Neural progenitor cell (in vitro differentiated cells): ENCODE results near the gene SKAP2. TPM values are rescaled to one million over a fixed set of nuclear protein-coding genes. Genes with fewer than 3 reads are reported as not detected.
"Not testable (repeated sequence)": the region's sequence is repeated elsewhere in the genome, so short reads cannot be mapped to it uniquely, and the experiment has no call there.

Experiments used
- DNase-seq: peaks from one replicate; pipeline ENCODE4 v3.0.0-alpha.2; 2016; ENCODE audit warnings: low spot score
- H2AFZ ChIP-seq: fragments of 200-600 bp; sonication (generic); replicated peaks from 2 replicates; pipeline ENCODE4 v1.6.1; 2016; ENCODE audit warnings: antibody characterized with exemption
- H3F3A ChIP-seq: fragments of 200-600 bp; sonication (generic); 2 replicates; pipeline ENCODE4 v1.6.1; 2016; ENCODE audit warnings: antibody characterized with exemption, low read depth
- H3K27ac ChIP-seq: fragments of 200-600 bp; sonication (generic); 2 replicates; pipeline ENCODE4 v1.5.1; 2016; ENCODE audit warnings: mild to moderate bottlenecking
- H3K27me3 ChIP-seq: fragments of 200-600 bp; sonication (generic); 2 replicates; pipeline ENCODE4 v1.6.1; 2016; ENCODE audit warnings: mild to moderate bottlenecking, moderate library complexity
- H3K36me3 ChIP-seq: fragments of 200-600 bp; sonication (generic); 2 replicates; pipeline ENCODE4 v1.5.1; 2016
- H3K4me1 ChIP-seq: fragments of 200-600 bp; sonication (generic); 2 replicates; pipeline ENCODE4 v1.6.1; 2016; ENCODE audit warnings: mixed run types
- H3K4me2 ChIP-seq: fragments of 200-600 bp; sonication (generic); 2 replicates; pipeline ENCODE4 v1.6.1; 2016
- H3K4me3 ChIP-seq: fragments of 200-600 bp; sonication (generic); 2 replicates; pipeline ENCODE4 v1.5.1; 2016
- H3K79me2 ChIP-seq: fragments of 200-600 bp; sonication (generic); 2 replicates; pipeline ENCODE4 v1.6.1; 2016; ENCODE audit warnings: low read depth
- H3K9ac ChIP-seq: fragments of 200-600 bp; sonication (generic); 2 replicates; pipeline ENCODE4 v1.6.1; 2016
- H3K9me3 ChIP-seq: fragments of 200-600 bp; sonication (generic); 2 replicates; pipeline ENCODE4 v1.5.1; 2016; ENCODE audit warnings: low read depth
- H4K20me1 ChIP-seq: fragments of 200-600 bp; sonication (generic); 2 replicates; pipeline ENCODE4 v1.6.1; 2016; ENCODE audit warnings: low read depth
- H3K27ac Mint-ChIP-seq: 3 replicates; pipeline ENCODE4 v1.8.0; 2021; ENCODE audit warnings: mixed read lengths
- H3K27me3 Mint-ChIP-seq: 2 replicates; pipeline ENCODE4 v1.8.0; 2022; ENCODE audit warnings: low read depth, mild to moderate bottlenecking, inconsistent platforms, moderate library complexity, mixed read lengths; ENCODE audit not compliant: insufficient read depth
- H3K36me3 Mint-ChIP-seq: 3 replicates; pipeline ENCODE4 v1.8.0; 2021; ENCODE audit warnings: mixed read lengths
- H3K4me1 Mint-ChIP-seq: 3 replicates; pipeline ENCODE4 v1.8.0; 2021; ENCODE audit warnings: mixed read lengths
- H3K4me3 Mint-ChIP-seq: 3 replicates; pipeline ENCODE4 v1.8.0; 2021; ENCODE audit warnings: mild to moderate bottlenecking, moderate library complexity, mixed read lengths
- H3K9me3 Mint-ChIP-seq: 3 replicates; pipeline ENCODE4 v1.8.0; 2020; ENCODE audit warnings: mixed read lengths
- EZH2 ChIP-seq: fragments of 200-600 bp; sonication (generic); IDR thresholded peaks from 2 replicates; pipeline ENCODE4 v1.6.1; 2017; ENCODE audit warnings: antibody characterized with exemption, mild to moderate bottlenecking, moderate library complexity
- EZH2phosphoT487 ChIP-seq: fragments of 200-600 bp; sonication (generic); IDR thresholded peaks from 2 replicates; pipeline ENCODE4 v1.6.1; 2017; ENCODE audit warnings: antibody characterized with exemption
- total RNA-seq: library from RNA; depleted of rRNA; stranded (reverse); fragments of >200 nt; gene quantifications from 2 replicates; pipeline ENCODE4 v1.2.3, GENCODE V29; 2015; ENCODE audit warnings: low replicate concordance
- TF ChIP-seq, protein P1 (sequence below): fragments of 200-600 bp; sonication (generic); IDR thresholded peaks from 2 replicates; pipeline ENCODE4 v1.5.1; 2017; ENCODE audit warnings: antibody characterized with exemption, mild to moderate bottlenecking

The SKAP2 gene
- total RNA-seq, 1 donor from 2014 or later: 6.3 TPM

- no peak overlapping the region for H3K27ac ChIP-seq
- H3K4me1 ChIP-seq: no peaks in the 10 kb centered on the region
- no peak for DNase-seq
- no peaks in the 10 kb centered on the region for H3K4me1 Mint-ChIP-seq
- no peak overlapping the region for H3K4me3 ChIP-seq
- TF ChIP-seq EZH2phosphoT487: no peak
- no peak for TF ChIP-seq EZH2
- TF ChIP-seq, protein P1, sequence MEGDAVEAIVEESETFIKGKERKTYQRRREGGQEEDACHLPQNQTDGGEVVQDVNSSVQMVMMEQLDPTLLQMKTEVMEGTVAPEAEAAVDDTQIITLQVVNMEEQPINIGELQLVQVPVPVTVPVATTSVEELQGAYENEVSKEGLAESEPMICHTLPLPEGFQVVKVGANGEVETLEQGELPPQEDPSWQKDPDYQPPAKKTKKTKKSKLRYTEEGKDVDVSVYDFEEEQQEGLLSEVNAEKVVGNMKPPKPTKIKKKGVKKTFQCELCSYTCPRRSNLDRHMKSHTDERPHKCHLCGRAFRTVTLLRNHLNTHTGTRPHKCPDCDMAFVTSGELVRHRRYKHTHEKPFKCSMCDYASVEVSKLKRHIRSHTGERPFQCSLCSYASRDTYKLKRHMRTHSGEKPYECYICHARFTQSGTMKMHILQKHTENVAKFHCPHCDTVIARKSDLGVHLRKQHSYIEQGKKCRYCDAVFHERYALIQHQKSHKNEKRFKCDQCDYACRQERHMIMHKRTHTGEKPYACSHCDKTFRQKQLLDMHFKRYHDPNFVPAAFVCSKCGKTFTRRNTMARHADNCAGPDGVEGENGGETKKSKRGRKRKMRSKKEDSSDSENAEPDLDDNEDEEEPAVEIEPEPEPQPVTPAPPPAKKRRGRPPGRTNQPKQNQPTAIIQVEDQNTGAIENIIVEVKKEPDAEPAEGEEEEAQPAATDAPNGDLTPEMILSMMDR: no peak
- H3K27me3 ChIP-seq: peaks cover 55% of the 10 kb centered on the region
- no peak overlapping the region for H3K4me3 Mint-ChIP-seq
- H3K36me3 ChIP-seq: no peaks in the 10 kb centered on the region
- H3K9me3 Mint-ChIP-seq: no peaks in the 10 kb centered on the region
- no peak overlapping the region for H3K9ac ChIP-seq
- no peaks in the 10 kb centered on the region for H3K9me3 ChIP-seq
- no peaks in the 10 kb centered on the region for H4K20me1 ChIP-seq
- no peaks in the 10 kb centered on the region for H3K79me2 ChIP-seq
- H3K27me3 Mint-ChIP-seq: peaks cover 6% of the 10 kb centered on the region
- H3K36me3 Mint-ChIP-seq: no peaks in the 10 kb centered on the region
- no peak overlapping the region for H3K27ac Mint-ChIP-seq
- H3F3A ChIP-seq: no peaks in the 10 kb centered on the region
- H3K4me2 ChIP-seq: no peak overlapping the region
- no peak overlapping the region for H2AFZ ChIP-seq
Measured at GRCh38 chr7:26842897-26843296, 21.5 kb downstream of the SKAP2 start.

- H3K9me3 ChIP-seq: no peaks in the 10 kb centered on the region
- Mint-ChIP-seq H3K4me3 (no peak overlapping the region), H3K4me1 (no peaks in the 10 kb centered on the region), H3K36me3 (no peaks in the 10 kb centered on the region), H3K27me3 (peaks cover 6% of the 10 kb centered on the region), H3K27ac (no peak overlapping the region), H3K9me3 (peaks cover 7% of the 10 kb centered on the region)
- no peaks in the 10 kb centered on the region for H3F3A ChIP-seq
- no peak overlapping the region for H3K4me3 ChIP-seq
- no peak for DNase-seq
- no peaks in the 10 kb centered on the region for H3K36me3 ChIP-seq
- no peak overlapping the region for H3K27ac ChIP-seq
- no peaks in the 10 kb centered on the region for H4K20me1 ChIP-seq
- H3K27me3 ChIP-seq: peaks cover 45% of the 10 kb centered on the region
- TF ChIP-seq EZH2: no peak
- TF ChIP-seq, protein P1: no peak
- TF ChIP-seq EZH2phosphoT487: no peak
- H3K4me1 ChIP-seq: no peaks in the 10 kb centered on the region
- H3K4me2 ChIP-seq: no peak overlapping the region
- no peak overlapping the region for H2AFZ ChIP-seq
- H3K9ac ChIP-seq: no peak overlapping the region
- H3K79me2 ChIP-seq: no peaks in the 10 kb centered on the region
Measured at GRCh38 chr7:26841003-26841739, 23.2 kb downstream of the SKAP2 start.

GRCh38 chr7:26836793-26837192 lies 27.6 kb downstream of the SKAP2 start:
- H3K27me3 ChIP-seq: peaks cover 12% of the 10 kb centered on the region
- H3K4me1 Mint-ChIP-seq, H3K36me3 ChIP-seq, H3K27me3 Mint-ChIP-seq, H3K4me3 Mint-ChIP-seq, H3K79me2 ChIP-seq, H3K4me1 ChIP-seq, H4K20me1 ChIP-seq, H3K9me3 ChIP-seq, H3K36me3 Mint-ChIP-seq, H2AFZ ChIP-seq, H3K27ac ChIP-seq, H3F3A ChIP-seq, H3K27ac Mint-ChIP-seq, H3K4me2 ChIP-seq, H3K4me3 ChIP-seq, DNase-seq, H3K9ac ChIP-seq: not testable (repeated sequence)
- peaks cover 18% of the 10 kb centered on the region for H3K9me3 Mint-ChIP-seq

DNA sequence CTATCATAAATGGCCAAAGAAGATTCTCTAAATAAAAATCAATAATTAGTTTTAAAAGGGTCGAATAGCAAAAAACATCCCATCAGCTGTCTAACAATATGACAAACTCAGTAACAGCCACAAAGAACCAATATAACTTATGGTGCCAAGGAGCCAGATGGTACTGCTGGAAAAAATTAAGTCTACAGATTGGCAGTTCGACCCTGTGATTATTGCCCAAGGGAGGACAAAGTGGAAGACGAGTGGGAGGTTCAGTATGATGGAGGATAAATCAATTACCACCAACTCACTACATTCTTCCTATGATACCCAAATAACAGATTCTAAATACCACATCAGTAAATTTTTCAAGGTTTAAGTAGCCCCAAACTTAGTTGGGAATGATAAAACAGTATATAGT lies 49.0 kb downstream of the SKAP2 start:
- H3F3A ChIP-seq: no peaks in the 10 kb centered on the region
- no peaks in the 10 kb centered on the region for H3K27me3 Mint-ChIP-seq
- no peak overlapping the region for H3K27ac ChIP-seq
- no peaks in the 10 kb centered on the region for H3K4me1 ChIP-seq
- H3K4me3 ChIP-seq: no peak overlapping the region
- no peak for DNase-seq
- no peaks in the 10 kb centered on the region for H3K27me3 ChIP-seq
- no peaks in the 10 kb centered on the region for H3K4me1 Mint-ChIP-seq
- H3K4me3 Mint-ChIP-seq: no peak overlapping the region
- no peaks in the 10 kb centered on the region for H3K9me3 Mint-ChIP-seq
- no peak overlapping the region for H3K9ac ChIP-seq
- H3K9me3 ChIP-seq: no peaks in the 10 kb centered on the region
- H3K79me2 ChIP-seq: no peaks in the 10 kb centered on the region
- H3K36me3 ChIP-seq: no peaks in the 10 kb centered on the region
- no peak overlapping the region for H2AFZ ChIP-seq
- TF ChIP-seq, protein P1: no peak
- TF ChIP-seq EZH2: no peak
- TF ChIP-seq EZH2phosphoT487: no peak
- no peak overlapping the region for H3K27ac Mint-ChIP-seq
- no peak overlapping the region for H3K4me2 ChIP-seq
- no peaks in the 10 kb centered on the region for H3K36me3 Mint-ChIP-seq
- H4K20me1 ChIP-seq: no peaks in the 10 kb centered on the region
